K562 (cell line): Measurements from ENCODE around the gene RPL3. TPM values are rescaled to one million over a fixed set of nuclear protein-coding genes. Genes with fewer than 3 reads are reported as not detected.

Experiments used
- BCOR ChIP-seq: fragments of 450-650 bp; IDR thresholded peaks from 2 replicates; pipeline ENCODE4 v1.6.1; 2016
- LARP7 ChIP-seq: fragments of 450-650 bp; IDR thresholded peaks from 2 replicates; pipeline ENCODE4 v1.6.1; 2016
- SRSF1 ChIP-seq: fragments of 200-400 bp; formaldehyde crosslinking; IDR thresholded peaks from 2 replicates; pipeline ENCODE4 v1.6.1; 2017; ENCODE audit warnings: mild to moderate bottlenecking, low read depth, low read length, moderate library complexity
- TAF7 ChIP-seq: fragments of 450-650 bp; IDR thresholded peaks from 2 replicates; pipeline ENCODE4 v1.6.1; 2016; ENCODE audit warnings: missing genetic modification characterization, missing compliant biosample characterization
- ZFP36 ChIP-seq: fragments of 150-350 bp; IDR thresholded peaks from 2 replicates; pipeline ENCODE4 v1.6.1; 2018; ENCODE audit warnings: low read length, low read depth; ENCODE audit not compliant: partially characterized antibody
- polyA plus RNA-seq, 8 experiments: library from polyadenylated mRNA; depleted of rRNA in 4 of 8; stranded (reverse) in 5 of 8; unstranded in 3 of 8; fragments of >200 nt; fragmentation: Nextera tagmentation in 2 of 8; fragmentation: Illumina TruSeq in 1 of 8; extraction: Ambion mirVana in 2 of 8; extraction: Trizol in 1 of 8; gene quantifications; 2 replicates each; pipeline versions ENCODE4 v1.2.1 to v1.2.3, GENCODE V29; 2011 to 2014; ENCODE audit warnings: inconsistent platforms in 1 of 8, missing spikeins in 1 of 8
- total RNA-seq, 7 experiments: library from RNA; depleted of rRNA in 6 of 7; stranded (reverse); fragments of >200 nt in 6 of 7; fragmentation: Illumina TruSeq in 2 of 7; extraction: Trizol in 2 of 7; gene quantifications; 2 replicates each; pipeline versions ENCODE4 v1.2.1 to v1.2.3, GENCODE V29; 2011 to 2021; ENCODE audit warnings: low replicate concordance in 1 of 7
- TF ChIP-seq, protein P1 (sequence below): sonication (generic); formaldehyde crosslinking; IDR thresholded peaks from 2 replicates; pipeline ENCODE4 v1.8.1; 2023; ENCODE audit warnings: mild to moderate bottlenecking, missing genetic modification reagents, moderate library complexity
- TF ChIP-seq, protein P2 (sequence below), 2 experiments: fragments of 450-650 bp; IDR thresholded peaks; 2 replicates each; pipeline ENCODE4 v1.6.1; 2016
- TF ChIP-seq, protein P3 (sequence below): fragments of 450-650 bp; formaldehyde crosslinking; IDR thresholded peaks from 2 replicates; pipeline ENCODE4 v1.4.0; 2020; ENCODE audit warnings: mild to moderate bottlenecking, moderate library complexity

RPL3 gene
- total and polyA plus RNA-seq, 9 of the 15 experiments (the other 6 are each of a cell fraction or from before 2014, with no cell fraction given): 1,624 to 4,066 (median 2,565) TPM

DNA sequence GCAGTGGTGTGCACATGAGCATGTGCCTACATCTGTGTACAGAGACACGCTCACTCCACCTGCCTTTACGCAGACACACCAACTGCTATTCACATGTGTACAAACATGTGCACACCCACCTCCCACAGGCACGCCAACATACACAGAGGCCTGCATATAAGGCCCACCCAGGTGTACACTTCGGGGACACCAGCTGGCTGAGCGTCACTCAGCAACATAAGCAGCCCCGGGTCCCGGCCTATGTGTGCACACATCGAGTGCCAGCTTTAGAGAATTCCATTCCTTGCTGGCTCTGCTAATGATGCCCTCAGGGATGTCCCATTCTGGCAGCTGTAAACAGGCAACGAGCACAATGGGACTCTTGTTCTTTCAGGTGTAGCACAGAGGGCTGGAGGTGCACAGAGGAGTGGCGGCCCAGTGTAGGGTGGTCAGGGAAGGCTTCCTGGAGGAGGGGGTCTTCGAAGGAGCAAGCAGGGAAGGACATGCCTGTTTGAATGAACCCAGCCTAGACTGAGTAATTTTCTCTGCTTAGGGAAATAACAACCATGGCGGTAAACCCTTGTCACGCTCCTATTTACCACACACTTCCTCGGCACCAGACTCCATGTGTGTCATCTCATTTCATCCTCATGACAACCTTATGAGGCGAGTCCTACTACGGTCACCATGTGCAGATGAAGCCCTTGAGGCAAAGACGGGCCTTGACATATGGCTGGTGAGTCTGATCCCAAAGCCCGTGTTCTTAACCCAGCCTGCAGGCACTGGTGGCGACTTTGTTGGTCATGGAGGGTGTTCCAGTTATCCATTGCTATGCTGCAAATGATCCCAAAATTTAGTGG is 35.1 kb downstream of the RPL3 start (continued):
- TF ChIP-seq, protein P1, sequence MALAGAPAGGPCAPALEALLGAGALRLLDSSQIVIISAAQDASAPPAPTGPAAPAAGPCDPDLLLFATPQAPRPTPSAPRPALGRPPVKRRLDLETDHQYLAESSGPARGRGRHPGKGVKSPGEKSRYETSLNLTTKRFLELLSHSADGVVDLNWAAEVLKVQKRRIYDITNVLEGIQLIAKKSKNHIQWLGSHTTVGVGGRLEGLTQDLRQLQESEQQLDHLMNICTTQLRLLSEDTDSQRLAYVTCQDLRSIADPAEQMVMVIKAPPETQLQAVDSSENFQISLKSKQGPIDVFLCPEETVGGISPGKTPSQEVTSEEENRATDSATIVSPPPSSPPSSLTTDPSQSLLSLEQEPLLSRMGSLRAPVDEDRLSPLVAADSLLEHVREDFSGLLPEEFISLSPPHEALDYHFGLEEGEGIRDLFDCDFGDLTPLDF (CRISPR knock-in tag): no peak
- TF ChIP-seq ZFP36 (peak; percentile 85), TAF7 (tag) (no peak), LARP7 (no peak), BCOR (peak; percentile 79), SRSF1 (no peak)
- TF ChIP-seq, protein P2, sequence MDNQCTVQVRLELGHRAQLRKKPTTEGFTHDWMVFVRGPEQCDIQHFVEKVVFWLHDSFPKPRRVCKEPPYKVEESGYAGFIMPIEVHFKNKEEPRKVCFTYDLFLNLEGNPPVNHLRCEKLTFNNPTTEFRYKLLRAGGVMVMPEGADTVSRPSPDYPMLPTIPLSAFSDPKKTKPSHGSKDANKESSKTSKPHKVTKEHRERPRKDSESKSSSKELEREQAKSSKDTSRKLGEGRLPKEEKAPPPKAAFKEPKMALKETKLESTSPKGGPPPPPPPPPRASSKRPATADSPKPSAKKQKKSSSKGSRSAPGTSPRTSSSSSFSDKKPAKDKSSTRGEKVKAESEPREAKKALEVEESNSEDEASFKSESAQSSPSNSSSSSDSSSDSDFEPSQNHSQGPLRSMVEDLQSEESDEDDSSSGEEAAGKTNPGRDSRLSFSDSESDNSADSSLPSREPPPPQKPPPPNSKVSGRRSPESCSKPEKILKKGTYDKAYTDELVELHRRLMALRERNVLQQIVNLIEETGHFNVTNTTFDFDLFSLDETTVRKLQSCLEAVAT (IDR thresholded peaks at IDR 0.05): no peak
- TF ChIP-seq, protein P3, sequence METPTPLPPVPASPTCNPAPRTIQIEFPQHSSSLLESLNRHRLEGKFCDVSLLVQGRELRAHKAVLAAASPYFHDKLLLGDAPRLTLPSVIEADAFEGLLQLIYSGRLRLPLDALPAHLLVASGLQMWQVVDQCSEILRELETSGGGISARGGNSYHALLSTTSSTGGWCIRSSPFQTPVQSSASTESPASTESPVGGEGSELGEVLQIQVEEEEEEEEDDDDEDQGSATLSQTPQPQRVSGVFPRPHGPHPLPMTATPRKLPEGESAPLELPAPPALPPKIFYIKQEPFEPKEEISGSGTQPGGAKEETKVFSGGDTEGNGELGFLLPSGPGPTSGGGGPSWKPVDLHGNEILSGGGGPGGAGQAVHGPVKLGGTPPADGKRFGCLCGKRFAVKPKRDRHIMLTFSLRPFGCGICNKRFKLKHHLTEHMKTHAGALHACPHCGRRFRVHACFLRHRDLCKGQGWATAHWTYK (CRISPR knock-in tag): no peak
